Astrocyte of the hippocampus (primary cell): ENCODE measurements around the gene CST6.
A peak's percentile ranks its signal among the peaks of the same experiment; 100 is the strongest.

Experiments
- DNase-seq: peaks from one replicate; pipeline ENCODE4 v3.0.0; 2011; ENCODE audit warnings: low read depth, low spot score

The CST6 gene

GRCh38 chr11:66011785-66012303 lies at the start of gene CST6:
TSS of gene CST6 (plus strand) at chr11:66012008. CDS start at chr11:66012045, 37 bp downstream.
- DNase-seq: no peak

GRCh38 chr11:65962141-65962564 lies 49.7 kb upstream of the CST6 start:
- DNase-seq: no peak

- DNase-seq: no peak
Measured at GRCh38 chr11:65964906-65965305, 46.9 kb upstream of the CST6 start.

- no peak for DNase-seq
Measured at GRCh38 chr11:65965986-65966762, 45.6 kb upstream of the CST6 start.

- no peak for DNase-seq
Measured at GRCh38 chr11:65967329-65967934, 44.4 kb upstream of the CST6 start.

- DNase-seq: no peak
Measured at GRCh38 chr11:65968600-65969482, 43.0 kb upstream of the CST6 start.

- DNase-seq: no peak
Measured at GRCh38 chr11:65972116-65972515, 39.7 kb upstream of the CST6 start.

- peak; percentile 27 for DNase-seq
Measured at GRCh38 chr11:65973439-65974110, 38.2 kb upstream of the CST6 start.

GRCh38 chr11:65975771-65976170 lies 36.0 kb upstream of the CST6 start:
- DNase-seq: no peak

- no peak for DNase-seq
Measured at GRCh38 chr11:65976216-65977176, 35.3 kb upstream of the CST6 start.

- DNase-seq: no peak
Measured at GRCh38 chr11:65977621-65978390, 34.0 kb upstream of the CST6 start.

- no peak for DNase-seq
Measured at GRCh38 chr11:65978391-65979238, 33.2 kb upstream of the CST6 start.

GRCh38 chr11:65979261-65979759 lies 32.5 kb upstream of the CST6 start:
- DNase-seq: no peak

- DNase-seq: no peak
Measured at GRCh38 chr11:65981101-65981740, 30.6 kb upstream of the CST6 start.

- DNase-seq: no peak
Measured at GRCh38 chr11:65981972-65982823, 29.6 kb upstream of the CST6 start.

GRCh38 chr11:65982824-65983588 lies 28.8 kb upstream of the CST6 start:
- DNase-seq: no peak
